IMR-90 (cell line): Measurements from ENCODE around the gene EVA1A. TPM values are rescaled to one million over a fixed set of nuclear protein-coding genes. Genes with fewer than 3 reads are reported as not detected.

Source experiments
- ATAC-seq: fragments of 200-7000 bp; cut with Tn5 transposase; 2 replicates; pipeline ENCODE4 v1.9.1; 2020; ENCODE audit warnings: low read depth, mild to moderate bottlenecking, moderate library complexity
- BruUV-seq: library from RNA; stranded (reverse); fragments of 400-500 nt; replicated peaks from 2 replicates; lab custom pipeline; 2021; lab: Mats Ljungman, UMichigan
- CTCF ChIA-PET: fragments of 300-600 bp; formaldehyde crosslinking; extraction: SDS; loops from one replicate; lab custom pipeline; 2021; ENCODE audit warnings: antibody characterized with exemption; lab: Yijun Ruan, JAX
- POLR2A ChIA-PET: fragments of 300-600 bp; sonication (Branson Sonifier 250); formaldehyde crosslinking; loops from one replicate; lab custom pipeline; 2022; ENCODE audit warnings: antibody characterized with exemption; ENCODE audit not compliant: unreplicated experiment; lab: Charles Lee
- DNase-seq: peaks from one replicate; pipeline ENCODE4 v3.0.0; 2013
- H2AFZ ChIP-seq: replicated peaks from 2 replicates; pipeline ENCODE3; 2013; ENCODE audit warnings: low read length, mild to moderate bottlenecking; ENCODE audit not compliant: poor library complexity
- H2AK5ac ChIP-seq: 2 replicates; pipeline ENCODE4 v1.6.1; 2013; ENCODE audit warnings: low read depth, low read length, inconsistent platforms
- H2AK9ac ChIP-seq: replicated peaks from 2 replicates; pipeline ENCODE3; 2013; ENCODE audit warnings: mild to moderate bottlenecking, low read depth, low read length, moderate library complexity; ENCODE audit not compliant: poor library complexity
- H2BK120ac ChIP-seq: 2 replicates; pipeline ENCODE4 v1.6.1; 2013; ENCODE audit warnings: low read depth, low read length, inconsistent platforms
- H2BK15ac ChIP-seq: 3 replicates; pipeline ENCODE4 v1.6.1; 2013; ENCODE audit warnings: low read depth, low read length, inconsistent platforms
- H2BK20ac ChIP-seq: 2 replicates; pipeline ENCODE4 v1.6.1; 2013; ENCODE audit warnings: low read depth, mild to moderate bottlenecking, inconsistent platforms, low read length, moderate library complexity
- H2BK5ac ChIP-seq: 2 replicates; pipeline ENCODE4 v1.6.1; 2013; ENCODE audit warnings: mild to moderate bottlenecking, low read depth, low read length, inconsistent platforms; ENCODE audit not compliant: poor library complexity, severe bottlenecking
- H3K14ac ChIP-seq: replicated peaks from 2 replicates; pipeline ENCODE4 v1.6.1; 2013; ENCODE audit warnings: low read depth, low read length, inconsistent platforms
- H3K18ac ChIP-seq: 2 replicates; pipeline ENCODE4 v1.6.1; 2013; ENCODE audit warnings: low read depth, low read length, control low read depth
- H3K23ac ChIP-seq: 2 replicates; pipeline ENCODE4 v1.6.1; 2013; ENCODE audit warnings: low read depth, low read length, inconsistent platforms
- H3K27ac ChIP-seq: 2 replicates; pipeline ENCODE4 v1.5.1; 2013; ENCODE audit warnings: mild to moderate bottlenecking, control low read depth, low read length; ENCODE audit not compliant: insufficient read depth
- H3K27me3 ChIP-seq: 2 replicates; pipeline ENCODE4 v1.6.1; 2013; ENCODE audit warnings: low read length; ENCODE audit not compliant: control insufficient read depth, insufficient read depth
- H3K36me3 ChIP-seq: 2 replicates; pipeline ENCODE4 v1.6.1; 2013; ENCODE audit warnings: low read length, mixed read lengths; ENCODE audit not compliant: control insufficient read depth, insufficient read depth
- H3K4ac ChIP-seq: 2 replicates; pipeline ENCODE4 v1.6.1; 2013; ENCODE audit warnings: low read depth, low read length, inconsistent platforms
- H3K4me1 ChIP-seq: 2 replicates; pipeline ENCODE4 v1.6.1; 2013; ENCODE audit warnings: low read length, mixed read lengths; ENCODE audit not compliant: control insufficient read depth, insufficient read depth
- H3K4me2 ChIP-seq: 2 replicates; pipeline ENCODE4 v1.6.1; 2013; ENCODE audit warnings: low read depth, mild to moderate bottlenecking, control low read depth, low read length, moderate library complexity
- H3K4me3 ChIP-seq: 2 replicates; pipeline ENCODE4 v1.5.1; 2013; ENCODE audit warnings: low read depth, mild to moderate bottlenecking, control low read depth, low read length, moderate library complexity; ENCODE audit not compliant: insufficient read depth
- H3K56ac ChIP-seq: 2 replicates; pipeline ENCODE4 v1.6.1; 2013; ENCODE audit warnings: low read length, inconsistent platforms; ENCODE audit not compliant: insufficient read depth; ENCODE audit errors: extremely low read depth
- H3K79me1 ChIP-seq, 2 experiments: 2 replicates each; pipeline ENCODE4 v1.6.1; 2013; ENCODE audit warnings: low read length in 2 of 2, inconsistent platforms in 1 of 2, low read depth in 1 of 2
- H3K9ac ChIP-seq: 2 replicates; pipeline ENCODE4 v1.6.1; 2013; ENCODE audit warnings: low read depth, low read length, control low read depth
- H3K9me1 ChIP-seq: 2 replicates; pipeline ENCODE4 v1.6.1; 2013; ENCODE audit warnings: low read length, inconsistent platforms; ENCODE audit not compliant: insufficient read depth
- H3K9me3 ChIP-seq: 2 replicates; pipeline ENCODE4 v1.6.1; 2013; ENCODE audit warnings: low read length; ENCODE audit not compliant: control insufficient read depth, insufficient read depth
- H4K20me1 ChIP-seq: 2 replicates; pipeline ENCODE4 v1.6.1; 2013; ENCODE audit warnings: low read length, inconsistent platforms; ENCODE audit not compliant: insufficient read depth
- H4K5ac ChIP-seq: 2 replicates; pipeline ENCODE4 v1.6.1; 2013; ENCODE audit warnings: mild to moderate bottlenecking, low read depth, low read length, control low read depth
- H4K8ac ChIP-seq, 2 experiments: 2 replicates each; pipeline ENCODE4 v1.6.1; 2013; ENCODE audit warnings: low read depth in 2 of 2, low read length in 2 of 2, control low read depth in 1 of 2, inconsistent platforms in 1 of 2
- H4K91ac ChIP-seq: 2 replicates; pipeline ENCODE4 v1.6.1; 2013; ENCODE audit warnings: low read depth, low read length, inconsistent platforms; ENCODE audit not compliant: insufficient read depth
- MAFK ChIP-seq: IDR thresholded peaks from 2 replicates; pipeline ENCODE4 v1.6.1; 2012; ENCODE audit warnings: low read depth, low read length, improper control_type of control experiment
- MXI1 ChIP-seq: IDR thresholded peaks from 2 replicates; pipeline ENCODE4 v1.6.1; 2012; ENCODE audit warnings: low read depth, mild to moderate bottlenecking, low read length, moderate library complexity, borderline replicate concordance
- RAD21 ChIP-seq: IDR thresholded peaks from 2 replicates; pipeline ENCODE4 v1.6.1; 2012; ENCODE audit warnings: low read length, improper control_type of control experiment
- RFX5 ChIP-seq: IDR thresholded peaks from 2 replicates; pipeline ENCODE4 v1.8.0; 2012; ENCODE audit warnings: low read depth, mild to moderate bottlenecking, low read length, moderate library complexity
- SMC3 ChIP-seq: fragments of 150-350 bp; IDR thresholded peaks from 2 replicates; pipeline ENCODE4 v1.6.1; 2016; ENCODE audit warnings: low read depth, mild to moderate bottlenecking, antibody characterized with exemption, low read length, moderate library complexity
- WGBS, 2 experiments: methylation state at CpG; one replicate each; pipeline versions ENCODE4 v1.1.5 to v1.1.7; 2013; ENCODE audit warnings: missing lambda C conversion rate in 2 of 2; ENCODE audit not compliant: insufficient read length in 1 of 2; ENCODE audit errors: extremely low coverage in 2 of 2; 5-methylcytosine and 5-hydroxymethylcytosine counted together
- dilution Hi-C: fragments of 300-500 bp; cut with HindIII; formaldehyde crosslinking; loops from one replicate; pipeline ENCODE4 v1.14.3; 2018; ENCODE audit warnings: low sequenced_read_pairs; ENCODE audit not compliant: unreplicated experiment
- in situ Hi-C: fragments of 300-500 bp; cut with MboI; formaldehyde crosslinking; loops from 3 replicates; pipeline ENCODE4 v1.14.3; 2019; ENCODE audit warnings: low sequenced_read_pairs, inconsistent platforms, mixed read lengths
- intact Hi-C: fragments of 100-400 bp; cut with micrococcal nuclease; formaldehyde crosslinking; loops from 2 replicates; pipeline ENCODE4 v1.10.0; 2022
- polyA plus RNA-seq, 3 experiments: library from polyadenylated mRNA; depleted of rRNA; stranded (reverse); fragments of >200 nt; gene quantifications; 2 replicates each; pipeline ENCODE4 v1.2.3, GENCODE V29; 2012; ENCODE audit warnings: low replicate concordance in 1 of 3
- total RNA-seq: library from RNA; depleted of rRNA; stranded (reverse); fragments of >200 nt; gene quantifications from 2 replicates; pipeline ENCODE4 v1.2.3, GENCODE V29; 2012

Gene EVA1A
- total and polyA plus RNA-seq, 2 of the 4 experiments (the other 2 are of a cell fraction): 54.5 to 93.7 TPM

DNA sequence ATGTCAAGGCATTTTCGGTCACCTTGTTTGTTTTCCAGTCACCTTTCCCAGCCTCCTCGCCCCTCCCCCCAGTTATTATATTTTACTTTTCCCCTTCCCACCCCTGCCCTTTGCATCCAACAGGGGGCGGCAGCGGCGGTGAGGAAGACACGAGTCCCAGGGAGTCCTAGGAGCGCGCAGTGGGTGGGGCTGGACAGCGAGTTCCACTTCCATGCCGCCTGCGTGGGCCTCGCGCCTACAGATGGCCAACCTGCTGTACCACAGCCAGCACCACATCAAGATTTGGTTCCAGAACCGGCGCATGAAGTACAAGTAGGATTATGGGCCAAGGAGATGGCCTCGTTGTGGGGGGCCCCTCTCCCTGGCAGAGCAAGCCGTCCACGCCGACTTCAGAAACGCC, 37.2 kb upstream of the EVA1A start:
- Histone ChIP-seq H3K4ac (peak overlapping the region; percentile 85), H2BK5ac (peak overlapping the region; percentile 35), H3K27me3 (no peaks in the 10 kb centered on the region), H4K20me1 (no peaks in the 10 kb centered on the region), H2BK120ac (peak overlapping the region; percentile 94), H3K9me3 (no peaks in the 10 kb centered on the region), H2AFZ (no peak overlapping the region), H3K79me1 (peaks cover under 1 to 19% of the 10 kb centered on the region in 2 experiments; a peak in 3 of 4 replicates), H3K4me2 (no peak overlapping the region), H3K18ac (no peak overlapping the region), H2BK20ac (peak overlapping the region; percentile 87), H3K36me3 (no peaks in the 10 kb centered on the region), H3K14ac (no peak overlapping the region), H2BK15ac (peak overlapping the region; percentile 77; the same call in 1 of the 3 replicates), H3K9me1 (peaks cover 21% of the 10 kb centered on the region), H3K9ac (no peak overlapping the region), H3K4me3 (no peak overlapping the region), H4K8ac (peak overlapping the region in 1 of 2 experiments; percentile 23; a peak in 1 of 4 replicates), H3K4me1 (peaks cover 29% of the 10 kb centered on the region), H4K5ac (no peak overlapping the region), H3K56ac (no peak overlapping the region), H3K23ac (no peak overlapping the region), H2AK5ac (peak overlapping the region; percentile 92; the same call in 1 of the 2 replicates), H3K27ac (no peak overlapping the region; the same call in 1 of the 2 replicates), H2AK9ac (no peak overlapping the region), H4K91ac (peak overlapping the region; percentile 89; the same call in 1 of the 2 replicates)
- in situ Hi-C loops (no loop called here), intact Hi-C loops (no loop called here), dilution Hi-C loops (no loop called here)
- WGBS, 2 experiments: 80% methylated on average over 3 of the region's 20 CpGs; no CpG with 5 or more reads in 1 of the 2 experiments
- DNase-seq (no peak), ATAC-seq (no peak)
- ChIA-PET POLR2A (no interaction called here), CTCF (no interaction called here)
- TF ChIP-seq RFX5 (no peak), RAD21 (no peak), MXI1 (no peak), SMC3 (no peak), MAFK (no peak)
- no TSS peak for BruUV-seq
